Colonic mucosa (tissue), 4 donors: Measurements from ENCODE around the gene CDH18. TPM values are rescaled to one million over a fixed set of nuclear protein-coding genes. Genes with fewer than 3 reads are reported as not detected.

Experiments used
- DNase-seq: peaks from one replicate; pipeline ENCODE4 v3.0.0-alpha.2; 2020
- H3K27ac ChIP-seq: fragments of 200-600 bp; one replicate; pipeline ENCODE4 v1.8.0; 2021
- H3K27me3 ChIP-seq: fragments of 200-600 bp; one replicate; pipeline ENCODE4 v1.8.0; 2021
- H3K36me3 ChIP-seq: fragments of 200-600 bp; one replicate; pipeline ENCODE4 v1.8.0; 2021
- H3K4me1 ChIP-seq: fragments of 200-600 bp; one replicate; pipeline ENCODE4 v1.8.0; 2021; ENCODE audit warnings: mild to moderate bottlenecking
- H3K4me3 ChIP-seq: fragments of 200-600 bp; one replicate; pipeline ENCODE4 v1.8.0; 2021
- H3K9ac ChIP-seq, 2 donors: one replicate each; pipeline ENCODE4 v1.7.0; 2013; ENCODE audit warnings: control low read depth in 2 of 2, low read depth in 2 of 2, low read length in 2 of 2
- H3K9me3 ChIP-seq: fragments of 200-600 bp; one replicate; pipeline ENCODE4 v1.8.0; 2021
- intact Hi-C: fragments of 100-400 bp; cut with DNase I; formaldehyde crosslinking; loops from one replicate; pipeline ENCODE4 v1.14.1; 2022
- total RNA-seq, 2 donors: library from RNA; stranded (reverse); fragmentation: NEBNext Ultra II Directional in 1 of 2; extraction: Animal tissue kit (Norgen Biotek cat#: 25700) in 1 of 2; gene quantifications; one replicate each; pipeline ENCODE4 v1.2.1, GENCODE V29; 2021
- TF ChIP-seq, protein P1 (sequence below): fragments of 200-600 bp; IDR thresholded peaks from one replicate; pipeline ENCODE4 v1.8.0; 2022; ENCODE audit warnings: antibody characterized with exemption, mild to moderate bottlenecking
- donor health status: healthy.
- donor health status: DM: no; HTN: no; CAD: no.
- donor health status: DM: no; HTN: no; CAD: no.

Gene CDH18
- total RNA-seq, 2 donors from 2014 or later = not detected

- H3K9me3 ChIP-seq = no peaks in the 10 kb centered on the region
- H3K27ac ChIP-seq = no peak overlapping the region
- intact Hi-C loops = no loop called here
- H3K4me3 ChIP-seq = no peak overlapping the region
- no peaks in the 10 kb centered on the region for H3K27me3 ChIP-seq
- no peaks in the 10 kb centered on the region for H3K4me1 ChIP-seq
- no peaks in the 10 kb centered on the region for H3K36me3 ChIP-seq
- no peak overlapping the region for H3K9ac ChIP-seq
- TF ChIP-seq, protein P1, sequence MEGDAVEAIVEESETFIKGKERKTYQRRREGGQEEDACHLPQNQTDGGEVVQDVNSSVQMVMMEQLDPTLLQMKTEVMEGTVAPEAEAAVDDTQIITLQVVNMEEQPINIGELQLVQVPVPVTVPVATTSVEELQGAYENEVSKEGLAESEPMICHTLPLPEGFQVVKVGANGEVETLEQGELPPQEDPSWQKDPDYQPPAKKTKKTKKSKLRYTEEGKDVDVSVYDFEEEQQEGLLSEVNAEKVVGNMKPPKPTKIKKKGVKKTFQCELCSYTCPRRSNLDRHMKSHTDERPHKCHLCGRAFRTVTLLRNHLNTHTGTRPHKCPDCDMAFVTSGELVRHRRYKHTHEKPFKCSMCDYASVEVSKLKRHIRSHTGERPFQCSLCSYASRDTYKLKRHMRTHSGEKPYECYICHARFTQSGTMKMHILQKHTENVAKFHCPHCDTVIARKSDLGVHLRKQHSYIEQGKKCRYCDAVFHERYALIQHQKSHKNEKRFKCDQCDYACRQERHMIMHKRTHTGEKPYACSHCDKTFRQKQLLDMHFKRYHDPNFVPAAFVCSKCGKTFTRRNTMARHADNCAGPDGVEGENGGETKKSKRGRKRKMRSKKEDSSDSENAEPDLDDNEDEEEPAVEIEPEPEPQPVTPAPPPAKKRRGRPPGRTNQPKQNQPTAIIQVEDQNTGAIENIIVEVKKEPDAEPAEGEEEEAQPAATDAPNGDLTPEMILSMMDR = no peak
- no peak for DNase-seq
Measured at GRCh38 chr5:19616701-19617215, 371.2 kb downstream of the CDH18 start.

- TF ChIP-seq, protein P1 = no peak
- Histone ChIP-seq H3K27me3 (no peaks in the 10 kb centered on the region), H3K27ac (no peak overlapping the region), H3K9me3 (no peaks in the 10 kb centered on the region), H3K36me3 (no peaks in the 10 kb centered on the region), H3K4me3 (no peak overlapping the region), H3K9ac (no peak overlapping the region), H3K4me1 (no peaks in the 10 kb centered on the region)
- intact Hi-C loops = no loop called here
- DNase-seq = no peak
Measured at GRCh38 chr5:19615661-19616060, 372.3 kb downstream of the CDH18 start.

DNA sequence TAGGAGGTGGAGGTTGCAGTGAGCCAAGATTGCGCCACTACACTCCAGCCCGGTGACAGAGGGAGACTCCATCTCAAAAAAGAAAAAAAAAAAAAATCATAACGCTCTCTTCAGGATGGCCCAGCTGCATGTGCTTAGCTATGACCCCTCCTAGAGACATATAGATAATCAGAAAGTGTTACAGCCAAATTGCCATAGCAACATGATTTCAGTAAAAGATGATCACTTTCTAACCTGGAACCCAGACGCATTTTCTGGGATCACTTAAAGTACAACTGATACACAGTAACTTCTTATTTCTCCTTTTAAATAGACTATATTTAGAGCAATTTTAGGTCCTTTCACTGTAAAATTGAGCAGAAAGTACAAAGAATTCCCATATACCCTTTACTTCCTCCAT, 372.9 kb downstream of the CDH18 start:
- H3K36me3 ChIP-seq = no peaks in the 10 kb centered on the region
- TF ChIP-seq, protein P1 = no peak
- intact Hi-C loops = no loop called here
- no peak overlapping the region for H3K27ac ChIP-seq
- no peaks in the 10 kb centered on the region for H3K9me3 ChIP-seq
- H3K4me3 ChIP-seq = no peak overlapping the region
- H3K4me1 ChIP-seq = no peaks in the 10 kb centered on the region
- no peak overlapping the region for H3K9ac ChIP-seq
- DNase-seq = no peak
- no peaks in the 10 kb centered on the region for H3K27me3 ChIP-seq

DNA sequence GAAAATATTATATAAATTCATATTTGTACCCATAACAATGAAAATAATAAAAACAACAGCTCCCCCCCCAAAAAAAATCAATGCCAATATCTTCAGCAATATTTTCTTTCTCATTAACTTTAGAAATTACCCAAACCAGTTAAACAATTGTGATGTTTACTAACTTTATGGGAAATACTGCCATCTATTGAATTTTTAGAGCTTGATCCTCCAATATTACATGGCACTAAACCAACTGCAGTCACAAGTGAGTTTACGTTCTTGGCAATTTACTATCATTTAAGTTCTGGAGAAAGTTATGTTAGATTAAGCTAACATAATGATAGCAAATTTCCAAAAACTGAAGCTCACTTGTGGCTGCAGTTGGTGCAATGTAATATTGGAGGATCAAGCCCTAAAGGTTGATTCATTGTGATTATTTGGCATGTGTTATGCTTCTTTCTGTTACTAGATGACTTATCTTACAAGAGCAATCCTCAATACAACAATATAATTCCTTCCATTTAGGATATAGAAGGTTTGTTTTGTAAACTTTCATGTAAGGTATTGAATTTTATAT, 379.5 kb downstream of the CDH18 start:
- H3K9me3 ChIP-seq = no peaks in the 10 kb centered on the region
- no peak overlapping the region for H3K9ac ChIP-seq
- intact Hi-C loops = no loop called here
- H3K27me3 ChIP-seq = no peaks in the 10 kb centered on the region
- no peak overlapping the region for H3K4me3 ChIP-seq
- no peak for DNase-seq
- H3K27ac ChIP-seq = no peak overlapping the region
- no peaks in the 10 kb centered on the region for H3K36me3 ChIP-seq
- TF ChIP-seq, protein P1 = no peak
- H3K4me1 ChIP-seq = no peaks in the 10 kb centered on the region

DNA sequence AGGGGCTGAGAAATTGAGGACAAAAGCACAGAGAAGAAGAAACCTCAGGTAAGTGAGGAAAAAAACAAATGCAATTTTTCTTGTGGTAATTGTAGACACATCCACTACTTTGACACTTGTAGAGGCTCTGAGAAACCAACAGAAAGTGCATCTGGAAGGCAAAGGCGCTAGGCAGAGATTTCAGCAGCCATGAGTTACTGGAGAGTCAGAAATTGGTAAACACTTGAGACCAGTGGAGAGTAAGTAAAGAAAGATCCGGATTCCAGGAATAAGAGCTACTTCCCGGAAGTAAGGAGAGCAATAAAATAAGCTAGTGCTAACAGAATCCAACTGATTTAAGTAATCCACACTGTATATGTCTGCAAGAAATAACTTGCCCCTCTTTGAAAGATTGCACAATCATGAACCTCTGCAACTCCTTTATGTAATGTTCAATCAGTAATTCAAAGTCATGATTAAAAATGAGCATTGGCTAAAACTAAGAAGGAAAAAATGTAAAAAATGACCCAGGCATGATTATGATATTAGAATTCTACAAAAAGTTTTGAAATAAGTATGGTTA, 382.1 kb downstream of the CDH18 start:
- H3K9me3 ChIP-seq = no peaks in the 10 kb centered on the region
- TF ChIP-seq, protein P1 = no peak

More for the DNA sequence above, 382.1 kb downstream of the CDH18 start:
- DNase-seq = no peak
- intact Hi-C loops = no loop called here
- no peaks in the 10 kb centered on the region for H3K27me3 ChIP-seq
- no peak overlapping the region for H3K27ac ChIP-seq
- no peak overlapping the region for H3K4me3 ChIP-seq
- no peaks in the 10 kb centered on the region for H3K4me1 ChIP-seq
- no peaks in the 10 kb centered on the region for H3K36me3 ChIP-seq
- no peak overlapping the region for H3K9ac ChIP-seq
